ENCODE results near the gene SLC1A2. TPM values are rescaled to one million over a fixed set of nuclear protein-coding genes. Genes with fewer than 3 reads are reported as not detected.

The SLC1A2 gene
- total RNA-seq, 2 donors from 2014 or later, result 7.1 to 13.5 TPM

- WGBS, 2 experiments (ENCODE audit: insufficient coverage in 1 of 2, insufficient read length in 1 of 2), result 77 to 100% methylated on average over 2 to 3 of the region's 3 CpGs
- Histone ChIP-seq H3K27me3 (ENCODE audit: control insufficient read depth, insufficient read depth, low read length, poor library complexity, severe bottlenecking) (no peaks in the 10 kb centered on the region), H3K4me1 (ENCODE audit: control insufficient read depth, insufficient read depth, low read length) (no peaks in the 10 kb centered on the region), H3K9ac (ENCODE audit: extremely low read depth, low read length, poor library complexity, severe bottlenecking) (no peak overlapping the region), H3K4me3 (ENCODE audit: low read length) (no peak overlapping the region), H3K9me3 (ENCODE audit: control insufficient read depth, low read length) (no peaks in the 10 kb centered on the region), H3K36me3 (ENCODE audit: control insufficient read depth, insufficient read depth, low read length) (no peaks in the 10 kb centered on the region), H3K27ac (ENCODE audit: low read depth, low read length) (no peak overlapping the region)
- H3K9me3 Mint-ChIP-seq, result no peaks in the 10 kb centered on the region
- H3K4me1 Mint-ChIP-seq, result no peaks in the 10 kb centered on the region
- no peak for TF ChIP-seq CTCF (conservative IDR thresholded peaks at IDR 0.05)
- H3K27ac Mint-ChIP-seq, result no peak overlapping the region
- no peaks in the 10 kb centered on the region for H3K27me3 Mint-ChIP-seq (ENCODE audit: insufficient read depth)
- no peak for DNase-seq
- H3K4me3 Mint-ChIP-seq, result no peak overlapping the region
- no peaks in the 10 kb centered on the region for H3K36me3 Mint-ChIP-seq (ENCODE audit: low read depth)
These were observed 128.5 kb downstream of the SLC1A2 start for GRCh38 chr11:35290876-35291275.

GRCh38 chr11:35289821-35290220 is 129.5 kb downstream of the SLC1A2 start:
- Mint-ChIP-seq H3K9me3 (no peaks in the 10 kb centered on the region), H3K27me3 (ENCODE audit: insufficient read depth) (peaks cover 2% of the 10 kb centered on the region), H3K36me3 (ENCODE audit: low read depth) (no peaks in the 10 kb centered on the region), H3K4me3 (no peak overlapping the region), H3K27ac (no peak overlapping the region), H3K4me1 (no peaks in the 10 kb centered on the region)
- H3K27ac ChIP-seq (ENCODE audit: low read depth, low read length), result no peak overlapping the region
- no peaks in the 10 kb centered on the region for H3K27me3 ChIP-seq (ENCODE audit: control insufficient read depth, insufficient read depth, low read length, poor library complexity, severe bottlenecking)
- 89 to 100% methylated on average over 1 to 2 of the region's 2 CpGs for WGBS, 2 experiments (ENCODE audit: insufficient coverage in 1 of 2, insufficient read length in 1 of 2)
- no peak overlapping the region for H3K4me3 ChIP-seq (ENCODE audit: low read length)
- H3K36me3 ChIP-seq (ENCODE audit: control insufficient read depth, insufficient read depth, low read length), result no peaks in the 10 kb centered on the region
- no peaks in the 10 kb centered on the region for H3K4me1 ChIP-seq (ENCODE audit: control insufficient read depth, insufficient read depth, low read length)
- no peaks in the 10 kb centered on the region for H3K9me3 ChIP-seq (ENCODE audit: control insufficient read depth, low read length)
- no peak overlapping the region for H3K9ac ChIP-seq (ENCODE audit: extremely low read depth, low read length, poor library complexity, severe bottlenecking)
- DNase-seq, result no peak
- TF ChIP-seq CTCF (conservative IDR thresholded peaks at IDR 0.05), result no peak

GRCh38 chr11:35288817-35289541 is 130.4 kb downstream of the SLC1A2 start:
- Mint-ChIP-seq H3K4me1 (no peaks in the 10 kb centered on the region), H3K27me3 (ENCODE audit: insufficient read depth) (peaks cover 3% of the 10 kb centered on the region), H3K36me3 (ENCODE audit: low read depth) (no peaks in the 10 kb centered on the region), H3K9me3 (no peaks in the 10 kb centered on the region), H3K27ac (no peak overlapping the region), H3K4me3 (no peak overlapping the region)
- WGBS, 2 experiments (ENCODE audit: insufficient coverage in 1 of 2, insufficient read length in 1 of 2), result 92 to 96% methylated on average over 2 to 4 of the region's 5 CpGs
- H3K27ac ChIP-seq (ENCODE audit: low read depth, low read length), result no peak overlapping the region
- H3K9me3 ChIP-seq (ENCODE audit: control insufficient read depth, low read length), result no peaks in the 10 kb centered on the region
- H3K9ac ChIP-seq (ENCODE audit: extremely low read depth, low read length, poor library complexity, severe bottlenecking), result no peak overlapping the region
- no peak for TF ChIP-seq CTCF (conservative IDR thresholded peaks at IDR 0.05)
- no peak overlapping the region for H3K4me3 ChIP-seq (ENCODE audit: low read length)
- no peak for DNase-seq
- no peaks in the 10 kb centered on the region for H3K4me1 ChIP-seq (ENCODE audit: control insufficient read depth, insufficient read depth, low read length)
- no peaks in the 10 kb centered on the region for H3K36me3 ChIP-seq (ENCODE audit: control insufficient read depth, insufficient read depth, low read length)
- H3K27me3 ChIP-seq (ENCODE audit: control insufficient read depth, insufficient read depth, low read length, poor library complexity, severe bottlenecking), result no peaks in the 10 kb centered on the region
